ENCODE results near the gene SORCS2.

Gene SORCS2

GRCh38 chr4:7653510-7654369, 461.4 kb downstream of the SORCS2 start:
- DNase-seq (ENCODE audit: low read depth): no peak

- no peak for DNase-seq (ENCODE audit: low read depth)
Observed at GRCh38 chr4:7654550-7655445, 462.5 kb downstream of the SORCS2 start.

- DNase-seq (ENCODE audit: low read depth): no peak
Observed at GRCh38 chr4:7655511-7656243, 463.3 kb downstream of the SORCS2 start.

GRCh38 chr4:7656244-7656800, 464.0 kb downstream of the SORCS2 start:
- no peak for DNase-seq (ENCODE audit: low read depth)

- no peak for DNase-seq (ENCODE audit: low read depth)
Observed at GRCh38 chr4:7657545-7658297, 465.4 kb downstream of the SORCS2 start.

GRCh38 chr4:7658341-7659204, 466.2 kb downstream of the SORCS2 start:
- DNase-seq (ENCODE audit: low read depth): no peak

- no peak for DNase-seq (ENCODE audit: low read depth)
Observed at GRCh38 chr4:7659429-7660175, 467.3 kb downstream of the SORCS2 start.

- no peak for DNase-seq (ENCODE audit: low read depth)
Observed at GRCh38 chr4:7660176-7661039, 468.1 kb downstream of the SORCS2 start.

- no peak for DNase-seq (ENCODE audit: low read depth)
Observed at GRCh38 chr4:7661066-7661748, 468.9 kb downstream of the SORCS2 start.

- no peak for DNase-seq (ENCODE audit: low read depth)
Observed at GRCh38 chr4:7661846-7662506, 469.6 kb downstream of the SORCS2 start.

GRCh38 chr4:7662507-7662846, 470.1 kb downstream of the SORCS2 start:
- no peak for DNase-seq (ENCODE audit: low read depth)

- no peak for DNase-seq (ENCODE audit: low read depth)
Observed at GRCh38 chr4:7663075-7663541, 470.8 kb downstream of the SORCS2 start.

GRCh38 chr4:7664106-7664505, 471.8 kb downstream of the SORCS2 start:
- no peak for DNase-seq (ENCODE audit: low read depth)

- DNase-seq (ENCODE audit: low read depth): no peak
Observed at GRCh38 chr4:7665321-7665720, 473.0 kb downstream of the SORCS2 start.

- DNase-seq (ENCODE audit: low read depth): no peak
Observed at GRCh38 chr4:7666011-7666410, 473.7 kb downstream of the SORCS2 start.

GRCh38 chr4:7666744-7667143, 474.4 kb downstream of the SORCS2 start:
- no peak for DNase-seq (ENCODE audit: low read depth)

- no peak for DNase-seq (ENCODE audit: low read depth)
Observed at GRCh38 chr4:7668271-7668670, 475.9 kb downstream of the SORCS2 start.

Data from GM04504 (cell line).